ENCODE measurements around the gene SPINK8.
"Not testable (repeated sequence)": the region's sequence is repeated elsewhere in the genome, so short reads cannot be mapped to it uniquely, and the experiment has no call there.

SPINK8 gene

DNA sequence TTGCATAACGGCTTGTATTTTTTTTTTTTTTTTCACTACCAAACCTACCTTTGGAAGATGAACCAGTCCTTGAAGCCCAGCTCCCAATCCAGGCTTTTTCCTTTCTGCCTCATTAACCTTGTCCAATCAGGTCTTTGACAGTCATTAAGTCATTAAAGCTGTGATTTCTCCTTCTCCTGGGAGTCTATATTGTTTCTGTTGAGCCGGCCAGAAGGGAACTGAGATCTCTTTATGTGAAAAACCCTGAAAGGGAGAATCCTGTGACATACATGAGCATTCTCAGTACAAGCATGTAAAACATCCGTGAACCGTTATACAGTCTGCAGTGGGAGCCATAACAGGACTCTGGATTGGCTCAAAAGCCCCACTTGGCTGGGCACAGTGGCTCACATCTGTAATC is 52.6 kb downstream of the SPINK8 start:
- no peak for DNase-seq (ENCODE audit: low read depth in 1 of 2, low spot score in 1 of 2)

DNA sequence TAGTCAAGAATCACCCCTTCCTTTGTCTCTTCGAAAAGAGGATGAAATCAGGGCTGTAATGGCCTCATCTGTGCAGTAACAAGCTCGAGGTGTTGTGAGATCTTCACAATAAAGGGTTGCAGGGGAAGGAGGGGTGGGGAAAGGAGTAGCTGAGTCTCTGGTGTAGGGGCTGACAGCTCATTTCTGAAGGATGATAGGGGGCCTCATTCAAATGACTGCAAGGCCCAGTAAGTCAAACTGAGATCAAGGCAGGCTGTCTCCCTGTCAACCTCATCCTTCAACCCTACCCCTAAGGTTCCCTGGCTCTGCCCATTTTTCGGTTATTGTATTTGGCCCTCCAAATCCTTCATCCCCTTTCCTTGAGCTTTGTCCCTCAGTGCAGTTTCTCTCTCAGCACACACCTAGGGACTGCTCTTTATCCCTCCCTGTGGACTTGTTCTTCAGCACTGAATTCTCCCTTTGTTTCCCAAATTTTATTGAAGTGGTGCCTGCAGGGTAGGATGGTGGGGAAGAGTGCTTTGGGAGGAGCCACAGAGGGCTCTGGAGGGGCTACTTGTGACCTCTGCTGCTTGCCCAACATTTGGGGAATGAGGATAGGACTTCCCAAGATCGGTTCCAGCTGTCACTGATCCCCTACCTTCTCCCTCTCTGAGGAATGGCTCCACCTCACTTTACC is 54.4 kb downstream of the SPINK8 start:
- DNase-seq (ENCODE audit: low read depth in 1 of 2, low spot score in 1 of 2): no peak

DNA sequence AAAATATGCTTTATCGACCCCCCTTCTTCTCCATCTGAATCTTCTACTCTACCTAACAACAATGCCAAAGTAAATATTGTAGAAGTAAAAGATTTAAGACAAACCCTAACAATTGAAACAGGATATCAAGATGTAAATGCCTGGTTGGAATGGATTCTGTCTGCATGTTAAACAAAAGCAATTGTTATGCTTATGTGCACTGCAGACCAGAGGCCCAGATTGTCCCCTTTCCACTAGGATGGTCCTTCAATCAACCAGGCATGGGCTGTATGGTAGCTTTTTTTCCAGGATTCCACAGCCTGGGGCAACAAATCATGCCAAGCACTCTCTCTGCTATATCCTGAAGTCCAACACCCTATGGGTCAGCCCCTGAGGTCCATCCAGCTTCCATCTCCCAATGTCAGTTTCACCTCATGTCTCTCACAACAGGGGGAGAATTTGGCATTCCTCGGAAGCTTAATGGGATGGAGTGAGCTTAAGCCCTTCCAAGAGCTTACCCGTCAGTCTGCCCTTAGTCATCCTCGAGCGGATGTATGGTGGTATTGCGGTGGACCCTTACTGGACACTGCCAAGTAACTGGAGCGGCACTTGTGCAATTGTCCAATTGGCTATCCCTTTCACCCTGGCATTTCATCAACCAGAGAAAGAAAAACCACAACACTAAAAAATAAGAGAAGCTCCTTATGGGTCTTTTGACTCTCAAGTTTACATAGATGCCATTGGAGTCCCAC is 56.4 kb downstream of the SPINK8 start:
- no peak for DNase-seq (ENCODE audit: low read depth in 1 of 2, low spot score in 1 of 2)

DNA sequence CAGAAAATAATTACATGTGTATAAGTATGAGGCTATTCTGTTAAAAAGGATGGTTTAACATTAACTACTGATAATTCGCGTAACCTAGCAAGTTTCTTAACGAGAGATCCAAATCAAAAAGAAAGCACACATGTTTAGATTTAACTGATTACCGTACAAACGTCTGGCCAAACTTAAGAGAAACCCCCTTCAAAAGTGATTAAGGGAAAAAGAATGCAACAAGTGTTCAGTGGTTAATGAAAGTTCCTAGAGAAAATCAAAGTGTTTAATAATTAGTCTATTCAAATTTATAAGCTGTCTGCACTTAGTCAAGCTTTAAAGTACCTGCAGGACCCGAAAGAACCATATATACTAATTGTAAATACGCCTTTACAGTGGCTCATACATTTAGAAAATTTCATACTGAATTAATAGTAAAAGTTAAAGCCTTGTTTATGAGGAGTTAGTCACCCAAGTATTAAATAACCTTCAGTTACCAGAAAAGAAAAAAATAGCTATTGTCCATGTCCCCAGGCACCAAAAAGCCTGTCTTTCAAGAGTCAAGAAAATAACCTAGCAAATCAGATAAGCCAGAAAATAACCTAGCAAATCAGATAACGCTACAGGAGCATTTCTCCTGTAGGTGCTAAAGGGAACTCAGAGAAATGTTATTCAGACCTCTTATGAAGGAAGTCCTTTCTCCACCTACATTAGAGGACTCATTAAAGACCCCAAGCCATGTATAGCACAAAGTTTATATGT is 58.0 kb downstream of the SPINK8 start:
- no peak for DNase-seq (ENCODE audit: low read depth in 1 of 2, low spot score in 1 of 2)

DNA sequence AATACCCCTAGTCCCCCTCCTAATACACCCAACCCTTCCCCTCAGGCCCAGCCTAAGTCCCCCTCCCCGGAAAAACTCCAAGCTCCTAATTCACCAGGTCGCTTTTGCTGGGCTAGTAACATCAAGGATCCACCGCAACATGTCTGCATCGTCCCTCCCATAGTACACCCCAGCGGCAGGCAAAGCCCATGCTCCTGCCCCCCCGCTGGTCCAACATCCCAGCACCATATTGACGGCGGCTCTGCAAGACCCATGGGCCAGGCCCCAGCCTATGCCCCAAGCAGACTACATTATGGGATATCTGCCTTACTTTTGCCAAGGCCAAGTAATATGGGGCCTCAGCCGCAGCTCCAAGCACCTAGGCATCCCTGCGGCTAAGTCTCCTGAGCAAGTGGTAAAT is 59.0 kb downstream of the SPINK8 start:
- no peak for DNase-seq (ENCODE audit: low read depth in 1 of 2, low spot score in 1 of 2)

DNA sequence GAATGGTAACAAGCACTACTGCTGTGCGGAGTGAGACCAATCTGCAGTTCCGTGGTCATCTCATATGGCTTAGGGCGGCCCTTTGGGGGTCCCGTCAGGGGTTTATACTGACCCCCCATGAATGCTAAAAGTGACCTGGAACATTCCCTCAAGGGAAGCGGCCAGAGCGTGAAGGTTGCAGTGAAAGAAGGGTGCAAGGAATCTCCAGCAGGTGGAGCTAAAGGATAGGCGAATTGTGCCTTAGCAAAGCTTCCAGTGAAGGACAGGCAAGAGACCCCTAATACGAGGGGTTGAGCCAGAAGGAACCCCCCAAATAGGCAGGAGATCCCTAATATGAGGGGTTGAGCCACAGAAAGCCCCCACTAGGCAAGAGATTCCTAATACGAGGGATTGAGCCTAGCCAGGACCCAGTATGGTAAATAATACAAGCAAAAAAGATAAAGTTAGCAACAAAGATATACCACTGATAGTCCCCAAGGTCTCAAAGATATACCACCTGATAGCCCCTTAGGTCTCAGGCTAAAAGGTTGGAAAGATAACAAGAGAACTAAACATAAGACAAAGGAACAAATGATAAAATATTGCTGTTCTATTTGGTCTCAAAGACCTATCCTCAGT is 59.8 kb downstream of the SPINK8 start:
- peak; percentile 24 to 48 for DNase-seq (ENCODE audit: low read depth in 1 of 2, low spot score in 1 of 2)

DNA sequence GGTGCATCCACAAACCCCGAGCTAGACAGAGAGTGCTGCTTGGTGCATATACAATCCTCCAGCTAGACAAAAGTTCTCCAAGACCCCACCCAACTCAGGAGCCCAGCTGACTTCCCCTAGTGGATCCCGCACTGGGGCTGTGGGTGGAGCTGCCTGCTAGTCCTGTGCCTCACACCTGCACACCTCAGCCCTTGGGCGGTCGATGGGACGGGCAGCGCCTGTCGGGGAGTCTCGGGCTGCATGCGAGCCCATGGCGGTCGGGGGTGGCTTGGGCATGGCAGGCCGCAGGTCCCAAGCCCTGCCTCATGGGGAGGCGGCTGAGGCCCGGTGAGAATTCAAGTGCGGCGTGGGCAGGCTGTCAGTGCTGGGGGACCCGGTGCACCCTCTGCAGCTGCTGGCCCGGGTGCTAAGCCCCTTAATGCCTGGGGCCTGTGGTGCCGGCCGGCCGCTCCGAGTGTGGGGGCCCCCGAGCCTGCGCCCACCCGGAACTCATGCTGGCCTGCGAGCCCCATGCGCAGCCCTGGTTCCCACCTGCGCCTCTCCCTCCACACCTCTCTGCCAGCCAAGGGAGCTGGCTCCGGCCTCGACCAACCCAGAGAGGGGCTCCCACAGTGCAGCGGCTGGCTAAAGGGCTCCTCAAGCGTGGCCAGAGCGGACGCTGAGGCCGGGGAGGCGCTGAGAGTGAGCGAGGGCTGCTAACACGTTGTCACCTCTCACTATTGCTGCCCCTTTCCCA is 61.5 kb downstream of the SPINK8 start:
- DNase-seq (ENCODE audit: low read depth in 1 of 2, low spot score in 1 of 2): no peak

DNA sequence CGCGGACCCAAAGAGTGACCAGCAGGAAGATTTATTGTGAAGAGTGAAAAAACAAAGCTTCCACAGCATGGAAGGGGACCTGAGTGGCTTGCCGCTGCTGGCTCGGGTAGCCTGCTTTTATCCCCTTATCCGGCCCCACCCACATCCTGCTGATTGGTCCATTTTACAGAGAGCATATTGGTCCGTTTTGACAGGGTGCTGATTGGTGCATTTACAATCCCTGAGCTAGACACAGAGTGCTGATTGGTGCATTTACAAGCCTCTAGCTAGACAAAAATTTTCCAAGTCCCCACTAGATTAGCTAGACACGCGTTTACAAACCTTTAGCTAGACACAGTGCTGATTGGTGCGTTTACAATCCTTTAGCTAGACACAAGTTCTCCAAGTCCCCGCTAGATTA is 62.2 kb downstream of the SPINK8 start:
- DNase-seq (ENCODE audit: low read depth in 1 of 2, low spot score in 1 of 2): not testable (repeated sequence)

DNA sequence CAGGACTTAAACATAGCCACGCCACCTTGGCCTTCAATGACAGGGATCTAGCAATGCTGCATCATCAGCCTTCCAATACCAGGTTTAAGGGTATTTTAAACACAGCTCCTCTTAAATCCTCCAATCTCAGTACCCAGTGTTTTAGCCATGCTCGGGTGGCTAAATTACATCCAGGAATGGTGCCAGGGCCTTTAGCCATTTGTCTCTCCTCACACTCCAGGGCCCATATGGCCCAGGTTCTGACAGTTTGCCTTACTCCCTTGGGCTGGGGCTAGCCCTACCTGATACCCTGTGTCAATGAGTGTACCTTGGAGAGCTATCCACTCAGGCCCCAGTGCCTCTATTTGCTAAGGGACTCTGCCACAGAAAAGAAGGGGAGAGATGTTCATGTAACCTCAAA is 63.2 kb downstream of the SPINK8 start:
- no peak for DNase-seq (ENCODE audit: low read depth in 1 of 2, low spot score in 1 of 2)

DNA sequence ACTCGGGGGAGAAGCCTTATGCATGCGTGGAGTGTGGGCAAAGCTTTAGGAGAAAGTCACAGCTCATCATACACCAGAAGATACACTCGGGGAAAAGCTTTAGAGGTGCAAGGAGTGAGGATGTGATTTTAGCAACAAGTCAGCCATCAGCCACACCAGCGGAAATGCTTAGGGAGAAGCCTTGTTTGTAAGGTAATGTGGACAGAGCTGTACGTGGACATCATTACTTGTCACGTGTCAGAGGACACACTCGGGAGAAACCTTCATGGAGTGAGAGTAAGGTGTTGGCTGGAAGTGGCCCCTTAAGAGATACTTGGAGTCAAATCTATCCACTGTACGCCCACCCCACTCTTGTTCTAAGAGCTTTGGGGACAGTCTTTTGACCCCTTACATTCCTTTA is 63.9 kb downstream of the SPINK8 start:
- DNase-seq (ENCODE audit: low read depth in 1 of 2, low spot score in 1 of 2): no peak

DNA sequence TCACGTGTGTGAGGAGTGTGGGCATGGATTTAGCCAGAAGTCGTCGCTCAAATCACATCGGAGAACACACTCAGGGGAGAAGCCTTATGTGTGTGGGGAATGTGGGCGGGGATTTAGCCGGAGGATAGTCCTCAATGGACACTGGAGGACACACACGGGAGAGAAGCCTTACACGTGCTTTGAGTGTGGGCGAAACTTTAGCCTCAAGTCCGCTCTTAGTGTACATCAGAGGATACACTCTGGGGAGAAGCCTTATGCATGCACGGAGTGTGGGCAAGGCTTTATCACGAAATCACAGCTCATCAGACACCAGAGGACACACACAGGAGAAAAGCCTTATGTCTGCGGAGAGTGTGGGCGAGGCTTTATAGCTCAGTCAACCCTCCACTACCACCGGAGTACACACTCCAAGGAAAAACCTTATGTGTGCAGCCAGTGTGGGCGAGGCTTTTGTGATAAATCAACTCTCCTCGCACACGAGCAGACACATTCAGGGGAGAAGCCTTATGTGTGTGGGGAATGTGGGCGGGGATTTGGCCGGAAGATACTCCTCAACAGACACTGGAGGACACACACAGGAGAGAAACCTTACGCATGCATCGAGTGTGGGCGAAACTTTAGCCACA is 64.4 kb downstream of the SPINK8 start:
- DNase-seq (ENCODE audit: low read depth in 1 of 2, low spot score in 1 of 2): peak; percentile 26 to 44

DNA sequence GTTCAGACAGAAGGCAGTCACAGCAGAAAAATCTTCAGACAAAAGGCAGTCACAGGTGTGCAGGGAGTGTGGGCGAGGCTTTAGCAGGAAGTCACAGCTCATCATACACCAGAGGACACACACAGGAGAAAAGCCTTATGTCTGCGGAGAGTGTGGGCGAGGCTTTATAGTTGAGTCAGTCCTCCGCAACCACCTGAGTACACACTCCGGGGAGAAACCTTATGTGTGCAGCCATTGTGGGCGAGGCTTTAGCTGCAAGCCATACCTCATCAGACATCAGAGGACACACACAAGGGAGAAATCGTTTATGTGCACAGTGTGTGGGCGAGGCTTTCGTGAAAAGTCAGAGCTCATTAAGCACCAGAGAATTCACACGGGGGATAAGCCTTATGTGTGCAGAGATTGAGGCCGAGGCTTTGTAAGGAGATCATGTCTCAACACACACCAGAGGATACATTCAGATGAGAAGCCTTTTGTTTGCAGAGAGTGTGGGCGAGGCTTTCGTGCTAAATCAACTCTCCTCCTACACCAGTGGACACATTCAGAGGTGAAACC is 65.0 kb downstream of the SPINK8 start:
- DNase-seq (ENCODE audit: low read depth in 1 of 2, low spot score in 1 of 2): peak; percentile 60 to 86

DNA sequence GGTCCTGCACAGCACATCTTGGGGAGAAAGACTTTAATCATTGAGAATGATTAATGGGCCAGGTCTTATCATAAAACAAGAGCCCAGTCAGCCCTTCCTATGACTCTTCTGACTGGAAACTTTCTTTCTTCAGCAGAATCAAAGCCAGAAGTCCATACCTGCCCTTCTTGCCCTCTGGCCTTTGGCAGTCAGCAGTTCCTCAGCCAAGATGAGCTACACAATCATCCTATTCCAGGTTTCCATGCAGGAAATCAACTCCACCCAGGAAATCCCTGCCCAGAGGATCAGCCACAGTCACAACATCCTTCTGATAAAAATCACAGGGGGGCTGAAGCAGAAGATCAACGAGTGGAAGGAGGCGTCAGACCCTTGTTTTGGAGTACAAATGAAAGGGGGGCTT is 65.7 kb downstream of the SPINK8 start:
- DNase-seq (ENCODE audit: low read depth in 1 of 2, low spot score in 1 of 2): no peak

DNA sequence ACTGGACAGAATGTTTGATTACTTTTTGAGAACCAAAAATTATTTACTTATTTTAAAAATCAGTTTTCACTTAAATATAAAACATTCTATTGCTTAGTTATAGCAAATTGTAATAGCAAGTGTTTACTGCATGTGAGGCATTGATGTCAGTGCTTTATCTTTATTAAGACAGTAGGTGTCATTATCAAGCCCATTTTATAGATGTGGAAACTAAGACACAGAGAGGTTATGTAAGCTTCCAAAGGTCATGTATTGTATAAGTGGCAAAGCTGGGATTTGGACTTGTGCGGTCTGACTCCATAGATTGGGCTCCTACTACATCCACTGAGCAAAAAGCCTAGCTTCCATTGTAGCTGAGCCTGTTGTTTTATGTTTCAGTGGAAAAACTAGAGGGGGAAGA is 74.9 kb downstream of the SPINK8 start:
- no peak for DNase-seq (ENCODE audit: low read depth in 1 of 2, low spot score in 1 of 2)
